Measurements from ENCODE around the gene GATAD2A.
"Not testable (repeated sequence)": the region's sequence is repeated elsewhere in the genome, so short reads cannot be mapped to it uniquely, and the experiment has no call there.

GATAD2A gene

GRCh38 chr19:19463348-19464117 is 58.1 kb downstream of the GATAD2A start:
- DNase-seq (ENCODE audit: low read depth in 3 of 3, low spot score in 1 of 3): no peak

GRCh38 chr19:19464339-19465098 is 59.0 kb downstream of the GATAD2A start:
- no peak for DNase-seq (ENCODE audit: low read depth in 3 of 3, low spot score in 1 of 3)

- DNase-seq (ENCODE audit: low read depth in 3 of 3, low spot score in 1 of 3): no peak
Measured at GRCh38 chr19:19465436-19466070, 60.1 kb downstream of the GATAD2A start.

- no peak for DNase-seq (ENCODE audit: low read depth in 3 of 3, low spot score in 1 of 3)
Measured at GRCh38 chr19:19466201-19466600, 60.7 kb downstream of the GATAD2A start.

- no peak for DNase-seq (ENCODE audit: low read depth in 3 of 3, low spot score in 1 of 3)
Measured at GRCh38 chr19:19468424-19469050, 63.1 kb downstream of the GATAD2A start.

GRCh38 chr19:19470579-19470978 is 65.1 kb downstream of the GATAD2A start:
- DNase-seq (ENCODE audit: low read depth in 3 of 3, low spot score in 1 of 3): no peak

GRCh38 chr19:19471682-19472081 is 66.2 kb downstream of the GATAD2A start:
- no peak for DNase-seq (ENCODE audit: low read depth in 3 of 3, low spot score in 1 of 3)

- DNase-seq (ENCODE audit: low read depth in 3 of 3, low spot score in 1 of 3): not testable (repeated sequence)
Measured at GRCh38 chr19:19472106-19472505, 66.6 kb downstream of the GATAD2A start.

- no peak for DNase-seq (ENCODE audit: low read depth in 3 of 3, low spot score in 1 of 3)
Measured at GRCh38 chr19:19475015-19475765, 69.7 kb downstream of the GATAD2A start.

GRCh38 chr19:19475849-19476828 is 70.7 kb downstream of the GATAD2A start:
- DNase-seq (ENCODE audit: low read depth in 3 of 3, low spot score in 1 of 3): no peak

GRCh38 chr19:19477705-19478383 is 72.4 kb downstream of the GATAD2A start:
- no peak for DNase-seq (ENCODE audit: low read depth in 3 of 3, low spot score in 1 of 3)

GRCh38 chr19:19480688-19481087 is 75.2 kb downstream of the GATAD2A start:
- no peak for DNase-seq (ENCODE audit: low read depth in 3 of 3, low spot score in 1 of 3)

- no peak for DNase-seq (ENCODE audit: low read depth in 3 of 3, low spot score in 1 of 3)
Measured at GRCh38 chr19:19482809-19483596, 77.5 kb downstream of the GATAD2A start.

GRCh38 chr19:19485161-19485997 is 79.9 kb downstream of the GATAD2A start:
- no peak for DNase-seq (ENCODE audit: low read depth in 3 of 3, low spot score in 1 of 3)

GRCh38 chr19:19485998-19486290 is 80.5 kb downstream of the GATAD2A start:
- no peak for DNase-seq (ENCODE audit: low read depth in 3 of 3, low spot score in 1 of 3)

- no peak for DNase-seq (ENCODE audit: low read depth in 3 of 3, low spot score in 1 of 3)
Measured at GRCh38 chr19:19486343-19487076, 81.0 kb downstream of the GATAD2A start.

Data from stimulated activated CD4-positive, alpha-beta T cell treated with anti-CD3 and anti-CD28 coated beads, TNF-alpha, amount 100 ng/mL, for 1 hour (primary cell).